C4-2B (cell line): ENCODE measurements around the gene TJP3.

ENCODE experiments used
- ZFX ChIP-seq: fragments of 450-650 bp; IDR thresholded peaks from 2 replicates; pipeline ENCODE4 v1.6.1; 2017
- TF ChIP-seq, protein P1 (sequence below): fragments of 450-650 bp; conservative IDR thresholded peaks from 2 replicates; pipeline ENCODE4 v1.5.1; 2017; ENCODE audit warnings: mild to moderate bottlenecking

DNA sequence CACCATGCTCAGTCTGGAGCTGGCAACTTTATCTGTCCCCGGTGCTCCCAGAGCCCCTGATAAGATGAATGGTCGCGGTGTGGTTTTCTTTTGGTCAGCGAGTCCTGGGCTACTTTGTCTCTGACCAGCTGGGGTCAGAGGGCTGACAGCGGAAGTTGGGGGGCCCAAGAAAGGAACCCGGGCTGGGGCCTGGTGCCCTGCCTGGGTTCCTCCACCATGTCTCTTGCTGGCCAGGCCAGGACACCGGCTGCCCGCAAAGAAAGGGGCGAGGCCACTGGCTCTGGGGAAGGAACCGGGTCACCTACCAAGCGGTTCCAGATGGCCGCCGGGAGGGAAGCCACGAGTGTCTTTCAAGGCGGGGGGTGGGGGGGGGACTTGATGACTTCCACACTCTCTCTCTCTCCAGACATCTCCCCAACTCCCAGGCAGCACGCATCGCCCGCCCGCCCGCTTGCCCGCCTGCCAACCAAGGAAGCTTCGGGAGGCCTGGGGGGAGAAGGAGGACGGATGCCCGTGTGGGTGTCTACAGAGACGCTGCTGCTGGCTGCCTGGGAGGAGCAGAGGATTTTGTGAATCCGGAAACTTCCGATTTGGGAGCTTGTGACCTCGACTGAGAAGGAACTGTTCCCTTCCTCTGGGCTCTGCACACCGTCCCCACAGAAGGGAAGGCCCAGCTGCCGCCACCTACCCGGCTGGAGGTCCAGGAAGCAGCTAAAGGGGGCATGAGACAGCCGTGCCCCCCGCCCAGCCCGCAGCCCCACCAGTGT, 9.0 kb upstream of the TJP3 start:
- TF ChIP-seq, protein P1, sequence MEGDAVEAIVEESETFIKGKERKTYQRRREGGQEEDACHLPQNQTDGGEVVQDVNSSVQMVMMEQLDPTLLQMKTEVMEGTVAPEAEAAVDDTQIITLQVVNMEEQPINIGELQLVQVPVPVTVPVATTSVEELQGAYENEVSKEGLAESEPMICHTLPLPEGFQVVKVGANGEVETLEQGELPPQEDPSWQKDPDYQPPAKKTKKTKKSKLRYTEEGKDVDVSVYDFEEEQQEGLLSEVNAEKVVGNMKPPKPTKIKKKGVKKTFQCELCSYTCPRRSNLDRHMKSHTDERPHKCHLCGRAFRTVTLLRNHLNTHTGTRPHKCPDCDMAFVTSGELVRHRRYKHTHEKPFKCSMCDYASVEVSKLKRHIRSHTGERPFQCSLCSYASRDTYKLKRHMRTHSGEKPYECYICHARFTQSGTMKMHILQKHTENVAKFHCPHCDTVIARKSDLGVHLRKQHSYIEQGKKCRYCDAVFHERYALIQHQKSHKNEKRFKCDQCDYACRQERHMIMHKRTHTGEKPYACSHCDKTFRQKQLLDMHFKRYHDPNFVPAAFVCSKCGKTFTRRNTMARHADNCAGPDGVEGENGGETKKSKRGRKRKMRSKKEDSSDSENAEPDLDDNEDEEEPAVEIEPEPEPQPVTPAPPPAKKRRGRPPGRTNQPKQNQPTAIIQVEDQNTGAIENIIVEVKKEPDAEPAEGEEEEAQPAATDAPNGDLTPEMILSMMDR, result no peak
- TF ChIP-seq ZFX, result no peak
